HG03135 (cell line): ENCODE data around the gene CEP131.

Experiments
- ATAC-seq: cut with Tn5 transposase; IDR thresholded peaks from one replicate; pipeline ENCODE4 v1.9.1; 2021; ENCODE audit warnings: mild to moderate bottlenecking, moderate library complexity; ENCODE audit not compliant: unreplicated experiment

The CEP131 gene

GRCh38 chr17:81239714-81240555, 17.2 kb upstream of the CEP131 start:
- ATAC-seq = no peak

- peak; percentile 90 for ATAC-seq
These were observed 16.3 kb upstream of the CEP131 start, which contains the start of the genes NDUFAF8 and TEPSIN for GRCh38 chr17:81238815-81239713. NDUFAF8 (plus strand) TSS chr17:81239318; CDS start chr17:81239364, 46 bp downstream. TEPSIN (minus strand) TSS chr17:81239055; CDS start chr17:81239033, 22 bp downstream.

- ATAC-seq = no peak
These were observed 15.7 kb upstream of the CEP131 start for GRCh38 chr17:81238490-81238814.

GRCh38 chr17:81237591-81238489, 15.1 kb upstream of the CEP131 start:
- ATAC-seq = no peak

- no peak for ATAC-seq
These were observed 14.0 kb upstream of the CEP131 start for GRCh38 chr17:81236784-81237183.

GRCh38 chr17:81235822-81236740, 13.3 kb upstream of the CEP131 start:
- ATAC-seq = no peak

- ATAC-seq = no peak
These were observed 12.4 kb upstream of the CEP131 start for GRCh38 chr17:81234940-81235821.

GRCh38 chr17:81234506-81234855, 11.7 kb upstream of the CEP131 start:
- ATAC-seq = no peak

GRCh38 chr17:81233811-81234505, 11.2 kb upstream of the CEP131 start:
- no peak for ATAC-seq

GRCh38 chr17:81233316-81233715, 10.6 kb upstream of the CEP131 start:
- no peak for ATAC-seq

- ATAC-seq = no peak
These were observed 10.0 kb upstream of the CEP131 start for GRCh38 chr17:81232616-81233241.

- ATAC-seq = no peak
These were observed 9.2 kb upstream of the CEP131 start for GRCh38 chr17:81231766-81232581.

GRCh38 chr17:81231121-81231645, 8.4 kb upstream of the CEP131 start:
- no peak for ATAC-seq

GRCh38 chr17:81230043-81230820, 7.5 kb upstream of the CEP131 start:
- no peak for ATAC-seq

GRCh38 chr17:81229666-81229920, 6.8 kb upstream of the CEP131 start:
- no peak for ATAC-seq
